Endothelial cell of umbilical vein (primary cell): ENCODE results near the gene CFAP210. TPM values are rescaled to one million over a fixed set of nuclear protein-coding genes. Genes with fewer than 3 reads are reported as not detected.

Experiments
- BruUV-seq: library from RNA; stranded (reverse); fragments of 400-500 nt; replicated peaks from 2 replicates; lab custom pipeline; 2021; lab: Mats Ljungman, UMichigan
- CTCF ChIA-PET: fragments of 300-600, 350-600 bp; sonication (Branson Sonifier 250); formaldehyde crosslinking; loops from one replicate; lab custom pipeline; 2021; ENCODE audit warnings: antibody characterized with exemption, inconsistent platforms; lab: Charles Lee
- POLR2A ChIA-PET: fragments of 300-600, 350-600 bp; sonication (Branson Sonifier 250); formaldehyde crosslinking; loops from one replicate; lab custom pipeline; 2021; ENCODE audit warnings: antibody characterized with exemption, inconsistent platforms; lab: Charles Lee
- DNase-seq: peaks from one replicate; pipeline ENCODE4 v3.0.0-alpha.2; 2011; ENCODE audit warnings: low read depth, low spot score
- FAIRE-seq: peaks from 2 replicates; lab custom pipeline; 2011; peaks lifted over from hg19 to GRCh38; lab: Jason Lieb, UNC
- H2AFZ ChIP-seq: 2 replicates; pipeline ENCODE4 v1.6.0; 2012; ENCODE audit warnings: low read depth, low read length, control low read depth, inconsistent platforms
- H3K27ac ChIP-seq: 2 replicates; pipeline ENCODE4 v1.5.1; 2011; ENCODE audit warnings: low read depth, mild to moderate bottlenecking, control low read depth, low read length, moderate library complexity; ENCODE audit not compliant: insufficient read depth
- H3K27me3 ChIP-seq, 2 experiments: 2 replicates each; pipeline versions ENCODE4 v1.6.0 to v1.6.1; 2011; ENCODE audit warnings: low read length in 2 of 2, mixed read lengths in 1 of 2; ENCODE audit not compliant: control insufficient read depth in 2 of 2, insufficient read depth in 2 of 2
- H3K36me3 ChIP-seq, 2 experiments: 2 replicates in 1 of 2; 3 replicates in 1 of 2; pipeline ENCODE4 v1.5.1; 2011; ENCODE audit warnings: low read length in 2 of 2, mild to moderate bottlenecking in 1 of 2, moderate library complexity in 1 of 2; ENCODE audit not compliant: control insufficient read depth in 2 of 2, insufficient read depth in 2 of 2; ENCODE audit errors: extremely low read depth in 1 of 2
- H3K4me1 ChIP-seq: 3 replicates; pipeline ENCODE4 v1.5.1; 2011; ENCODE audit warnings: mild to moderate bottlenecking, low read length; ENCODE audit not compliant: control insufficient read depth, insufficient read depth; ENCODE audit errors: extremely low read depth
- H3K4me2 ChIP-seq: 2 replicates; pipeline ENCODE4 v1.6.1; 2011; ENCODE audit warnings: low read length, control low read depth, mixed read lengths; ENCODE audit not compliant: insufficient read depth
- H3K4me3 ChIP-seq, 3 experiments: fragments of 200-600 bp in 1 of 3; sonication (generic), shearing (Covaris generic) in 1 of 3; replicated peaks in 1 of 3; 2 replicates each; pipeline ENCODE4 v1.5.1; 2011 to 2016; ENCODE audit warnings: control low read depth in 3 of 3, low read length in 3 of 3, mild to moderate bottlenecking in 2 of 3, inconsistent platforms in 1 of 3, low read depth in 1 of 3, moderate library complexity in 1 of 3; ENCODE audit not compliant: insufficient read depth in 1 of 3
- H3K79me2 ChIP-seq: 2 replicates; pipeline ENCODE4 v1.6.0; 2012; ENCODE audit warnings: low read length, inconsistent platforms; ENCODE audit not compliant: control insufficient read depth, insufficient read depth
- H3K9ac ChIP-seq: replicated peaks from 2 replicates; pipeline ENCODE3; 2011; ENCODE audit warnings: low read length, control low read depth; ENCODE audit not compliant: insufficient read depth; ENCODE audit errors: extremely low read depth
- H3K9me1 ChIP-seq: replicated peaks from 3 replicates; pipeline ENCODE4 v1.6.0; 2011; ENCODE audit warnings: mild to moderate bottlenecking, low read length; ENCODE audit not compliant: control insufficient read depth, insufficient read depth; ENCODE audit errors: extremely low read depth
- H3K9me3 ChIP-seq: replicated peaks from 2 replicates; pipeline ENCODE4 v1.5.1; 2012; ENCODE audit warnings: low read length, inconsistent platforms; ENCODE audit not compliant: control insufficient read depth, insufficient read depth
- H4K20me1 ChIP-seq: replicated peaks from 2 replicates; pipeline ENCODE3; 2011; ENCODE audit warnings: mild to moderate bottlenecking, low read length; ENCODE audit not compliant: control insufficient read depth, insufficient read depth; ENCODE audit errors: extremely low read depth
- CTCF ChIP-seq, 2 donors: IDR thresholded peaks; 1 replicate in 1 of 2; 2 replicates in 1 of 2; pipeline ENCODE4 v1.5.1; 2011; ENCODE audit warnings: low read length in 2 of 2, mild to moderate bottlenecking in 2 of 2, moderate library complexity in 2 of 2, control low read depth in 1 of 2, inconsistent platforms in 1 of 2, low read depth in 1 of 2; ENCODE audit not compliant: insufficient read depth in 1 of 2; ENCODE audit errors: extremely low read depth in 1 of 2
- EZH2 ChIP-seq: IDR thresholded peaks from 2 replicates; pipeline ENCODE4 v1.6.1; 2012; ENCODE audit warnings: borderline replicate concordance, low read depth, mild to moderate bottlenecking, moderate library complexity, low read length, inconsistent platforms; ENCODE audit not compliant: severe bottlenecking
- FOS ChIP-seq: IDR thresholded peaks from 2 replicates; pipeline ENCODE4 v1.6.1; 2011; ENCODE audit warnings: mild to moderate bottlenecking, low read length, moderate library complexity, borderline replicate concordance; ENCODE audit not compliant: insufficient read depth
- GATA2 ChIP-seq: IDR thresholded peaks from 2 replicates; pipeline ENCODE4 v1.7.0; 2011; ENCODE audit warnings: low read depth, mild to moderate bottlenecking, moderate library complexity, mixed read lengths, low read length; ENCODE audit not compliant: insufficient read length, insufficient read depth
- JUN ChIP-seq: IDR thresholded peaks from 2 replicates; pipeline ENCODE4 v1.6.1; 2011; ENCODE audit warnings: borderline replicate concordance, low read depth; ENCODE audit not compliant: insufficient read length, insufficient read depth
- MAX ChIP-seq: IDR thresholded peaks from 2 replicates; pipeline ENCODE4 v1.6.1; 2011; ENCODE audit not compliant: insufficient read depth, insufficient read length
- MYC ChIP-seq: IDR thresholded peaks from one replicate; pipeline ENCODE4 v1.6.1; 2011; ENCODE audit warnings: mild to moderate bottlenecking, low read depth, low read length
- POLR2A ChIP-seq: IDR thresholded peaks from 2 replicates; pipeline ENCODE4 v1.6.1; 2012; ENCODE audit warnings: low read depth, mild to moderate bottlenecking, control low read depth, low read length
- POLR2AphosphoS5 ChIP-seq: IDR thresholded peaks from 2 replicates; pipeline ENCODE4 v1.6.1; 2012; ENCODE audit warnings: low read depth, mild to moderate bottlenecking, control low read depth, low read length, moderate library complexity; ENCODE audit not compliant: insufficient read depth
- dilution Hi-C: fragments of 300-500 bp; cut with MboI; formaldehyde crosslinking; loops from one replicate; pipeline ENCODE4 v1.15.0; 2019; ENCODE audit warnings: low sequenced_read_pairs; ENCODE audit not compliant: extremely low pct_ligation_motif_present
- intact Hi-C: fragments of 100-400 bp; cut with micrococcal nuclease; formaldehyde crosslinking; loops from one replicate; pipeline ENCODE4 v1.10.0; 2022
- polyA plus RNA-seq, 4 experiments: library from polyadenylated mRNA; depleted of rRNA in 3 of 4; stranded (reverse) in 3 of 4; unstranded in 1 of 4; fragments of >200 nt; gene quantifications; 2 replicates each; pipeline versions ENCODE4 v1.2.1 to v1.2.3, GENCODE V29; 2011 to 2012; ENCODE audit warnings: missing spikeins in 1 of 4
- total RNA-seq: library from RNA; stranded (reverse); gene quantifications from 2 replicates; pipeline ENCODE4 v1.2.3, GENCODE V29; 2021

Gene CFAP210
- total and polyA plus RNA-seq, 2 donors (not counting 3 experiments of a cell fraction or from before 2014, with no cell fraction given): not detected

GRCh38 chr2:169623235-169623634 is 71.0 kb downstream of the CFAP210 start:
- Histone ChIP-seq H3K4me3 (no peak overlapping the region), H3K4me1 (no peaks in the 10 kb centered on the region), H4K20me1 (no peaks in the 10 kb centered on the region), H3K9me1 (no peaks in the 10 kb centered on the region), H2AFZ (no peak overlapping the region), H3K9ac (no peak overlapping the region), H3K27ac (no peak overlapping the region), H3K79me2 (peaks cover 5% of the 10 kb centered on the region), H3K9me3 (no peaks in the 10 kb centered on the region), H3K4me2 (no peak overlapping the region), H3K27me3 (no peaks in the 10 kb centered on the region), H3K36me3 (no peaks in the 10 kb centered on the region)
- no TSS peak for BruUV-seq
- dilution Hi-C loops: no loop called here
- DNase-seq (no peak), FAIRE-seq (no peak)
- TF ChIP-seq GATA2: no peak
- TF ChIP-seq MAX: no peak
- TF ChIP-seq POLR2A: no peak
- no peak for TF ChIP-seq POLR2AphosphoS5
- no peak for TF ChIP-seq CTCF (IDR thresholded peaks at IDR 0.05; ENCODE audit: extremely low read depth in 1 of 2, insufficient read depth in 1 of 2, low read depth in 1 of 2, low read length in 2 of 2)
- no peak for TF ChIP-seq MYC
- no peak for TF ChIP-seq JUN
- no peak for TF ChIP-seq EZH2
- TF ChIP-seq FOS: no peak
- intact Hi-C loops: no loop called here
- CTCF ChIA-PET: no interaction called here
- POLR2A ChIA-PET: no interaction called here
